BJ (cell line): ENCODE results near the gene SMPD1. TPM values are rescaled to one million over a fixed set of nuclear protein-coding genes. Genes with fewer than 3 reads are reported as not detected.

Experiments
- CTCF ChIA-PET: fragments of 350-600 bp; formaldehyde crosslinking; extraction: SDS; loops from one replicate; lab custom pipeline; 2021; ENCODE audit warnings: antibody characterized with exemption, inconsistent platforms; lab: Yijun Ruan, JAX
- POLR2A ChIA-PET: fragments of 300-600 bp; sonication (Branson Sonifier 250); formaldehyde crosslinking; extraction: SDS; loops from one replicate; lab custom pipeline; 2021; ENCODE audit warnings: antibody characterized with exemption; lab: Charles Lee
- DNase-seq: peaks from one replicate; pipeline ENCODE4 v3.0.0-alpha.2; 2011; ENCODE audit warnings: low read depth
- H3K27me3 ChIP-seq: 2 replicates; pipeline ENCODE4 v1.6.0; 2011; ENCODE audit warnings: low read length; ENCODE audit not compliant: control insufficient read depth, insufficient read depth
- H3K36me3 ChIP-seq: 2 replicates; pipeline ENCODE4 v1.5.1; 2011; ENCODE audit warnings: low read length; ENCODE audit not compliant: control insufficient read depth, insufficient read depth
- H3K4me3 ChIP-seq: 2 replicates; pipeline ENCODE4 v1.5.1; 2011; ENCODE audit warnings: low read depth, mild to moderate bottlenecking, control low read depth, low read length
- CTCF ChIP-seq: IDR thresholded peaks from 2 replicates; pipeline ENCODE4 v1.5.1; 2011; ENCODE audit warnings: low read depth, mild to moderate bottlenecking, control low read depth, inconsistent platforms, low read length, moderate library complexity; ENCODE audit not compliant: insufficient read depth
- polyA plus RNA-seq: library from polyadenylated mRNA; depleted of rRNA; stranded (reverse); fragments of >200 nt; gene quantifications from 2 replicates; pipeline ENCODE4 v1.2.3, GENCODE V29; 2011

SMPD1 gene
- polyA plus RNA-seq, 1 experiment: 118 TPM

DNA sequence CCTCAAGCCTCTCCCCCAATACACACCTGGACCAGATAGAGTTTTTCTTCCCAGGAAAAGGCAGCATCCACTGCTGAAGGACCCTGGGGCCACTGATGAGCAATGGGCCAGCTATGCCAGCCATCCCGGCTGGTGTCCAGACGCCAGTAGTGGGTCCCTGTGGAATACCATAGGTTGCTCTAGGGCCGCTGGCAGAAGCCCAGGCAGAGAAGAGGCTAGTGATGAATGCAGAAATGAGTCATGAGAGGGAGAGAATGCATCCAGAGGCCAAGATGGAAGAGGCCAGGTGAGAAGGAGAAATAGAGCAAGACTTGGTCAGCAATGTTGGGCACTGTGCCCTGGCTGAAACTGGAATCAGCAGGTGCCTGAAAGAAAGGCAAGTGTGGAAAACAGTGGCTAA, 41.6 kb downstream of the SMPD1 start:
- TF ChIP-seq CTCF: no peak
- CTCF ChIA-PET: interaction anchor here (1.0 to 7.0 kb wide), 2 partner anchors 10 to 12 kb away, joined by 3 to 42 read pairs; no protein-coding TSS in a partner anchor

DNA sequence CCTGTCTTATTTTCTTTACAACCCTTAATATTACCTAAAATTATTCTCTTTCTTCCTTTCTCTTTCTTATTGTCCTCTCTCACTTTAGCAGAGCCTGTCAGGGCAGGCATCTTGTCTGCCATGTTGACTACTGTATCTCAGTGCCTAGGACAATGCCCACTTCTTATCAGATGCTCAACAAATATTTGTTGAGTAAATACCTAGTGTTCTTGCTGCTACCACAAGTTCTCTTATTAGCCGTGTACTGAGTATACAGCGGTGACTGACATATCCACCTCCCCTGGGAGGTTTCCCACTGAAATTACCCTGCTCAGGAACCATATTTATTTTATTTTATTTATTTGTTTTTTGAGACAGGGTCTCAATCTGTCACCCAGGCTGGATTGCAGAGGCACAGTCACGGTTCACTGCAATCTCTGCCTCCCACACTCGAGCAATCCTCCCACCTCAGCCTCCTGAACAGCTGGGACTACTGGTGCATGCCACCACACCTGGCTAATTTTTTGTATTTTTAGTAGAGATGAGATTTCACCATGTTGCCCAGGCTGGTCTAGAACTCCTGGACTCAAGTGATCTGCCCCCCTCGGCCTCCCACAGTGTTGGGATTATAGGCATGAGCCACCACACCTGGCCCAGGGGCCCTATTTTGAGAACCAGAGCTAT, 43.9 kb downstream of the SMPD1 start:
- H3K4me3 ChIP-seq: no peak overlapping the region
- TF ChIP-seq CTCF: no peak
- POLR2A ChIA-PET: no interaction called here
- CTCF ChIA-PET: interaction anchor here (0.7 to 7.0 kb wide), 3 partner anchors 9 to 15 kb away, joined by 3 to 42 read pairs (median 3); no protein-coding TSS in a partner anchor
- H3K36me3 ChIP-seq: no peaks in the 10 kb centered on the region
- H3K27me3 ChIP-seq: no peaks in the 10 kb centered on the region
- no peak for DNase-seq

More for the DNA sequence above, 41.6 kb downstream of the SMPD1 start:
- no peak overlapping the region for H3K4me3 ChIP-seq
- DNase-seq: no peak
- POLR2A ChIA-PET: no interaction called here
- no peaks in the 10 kb centered on the region for H3K27me3 ChIP-seq
- no peaks in the 10 kb centered on the region for H3K36me3 ChIP-seq

DNA sequence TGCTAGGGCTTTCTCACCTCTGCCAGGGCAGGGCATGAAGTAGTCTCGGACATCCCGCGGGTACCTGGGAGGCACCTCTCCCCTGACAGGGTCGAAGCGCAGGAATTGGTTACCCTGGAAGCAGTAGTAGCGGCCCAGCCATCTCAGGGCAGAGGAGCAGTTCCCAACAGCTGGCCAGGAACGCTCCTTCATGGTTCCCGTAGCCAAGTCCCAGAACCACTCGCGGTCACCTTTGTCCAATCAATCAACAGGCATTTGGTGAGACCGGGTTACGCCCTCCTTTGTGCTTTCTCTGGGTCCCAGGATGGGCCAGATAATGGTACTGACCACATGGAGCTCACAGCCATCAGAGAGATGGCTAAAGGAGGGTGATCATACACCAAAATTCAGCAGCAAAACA, 47.1 kb downstream of the SMPD1 start:
- CTCF ChIA-PET: interaction anchor here (1.1 to 13.5 kb wide), 10 partner anchors 8 to 321 kb away, joined by 3 to 376 read pairs (median 11); partner anchors contain the start of genes APBB1 and SMPD1
- no peak for TF ChIP-seq CTCF
- Histone ChIP-seq H3K4me3 (no peak overlapping the region), H3K27me3 (no peaks in the 10 kb centered on the region), H3K36me3 (no peaks in the 10 kb centered on the region)
- no peak for DNase-seq
- POLR2A ChIA-PET: no interaction called here

- H3K27me3 ChIP-seq: no peaks in the 10 kb centered on the region
- CTCF ChIA-PET: interaction anchor here (1.0 to 13.5 kb wide), 17 partner anchors 8 to 320 kb away, joined by 3 to 376 read pairs (median 6); partner anchors contain the start of genes APBB1, MRPL17 and SMPD1
- TF ChIP-seq CTCF: no peak
- DNase-seq: no peak
- POLR2A ChIA-PET: no interaction called here
- H3K4me3 ChIP-seq: no peak overlapping the region
- no peaks in the 10 kb centered on the region for H3K36me3 ChIP-seq
These were observed 47.7 kb downstream of the SMPD1 start for GRCh38 chr11:6437993-6438392.

- ChIA-PET POLR2A (no interaction called here), CTCF (interaction anchor here (0.6 to 13.5 kb wide), 24 partner anchors 9 to 1270 kb away, joined by 3 to 376 read pairs (median 6); partner anchors contain the start of genes APBB1, MRPL17, SMPD1 and TAF10)
- no peak for DNase-seq
- TF ChIP-seq CTCF: peak; percentile 81
- Histone ChIP-seq H3K36me3 (no peaks in the 10 kb centered on the region), H3K27me3 (no peaks in the 10 kb centered on the region), H3K4me3 (no peak overlapping the region)
These were observed 48.8 kb downstream of the SMPD1 start for GRCh38 chr11:6438979-6439571.
